ENCODE data around the gene C16orf54. TPM values are rescaled to one million over a fixed set of nuclear protein-coding genes. Genes with fewer than 3 reads are reported as not detected.
"Not testable (repeated sequence)": the region's sequence is repeated elsewhere in the genome, so short reads cannot be mapped to it uniquely, and the experiment has no call there.

Gene C16orf54
- total and polyA plus RNA-seq, 2 experiments from 2014 or later = 3.2 TPM; not detected in 1

GRCh38 chr16:29772330-29772729, 26.5 kb upstream of the C16orf54 start:
- H3F3A ChIP-seq (replicated peaks; ENCODE audit: low read depth); H3K36me3 ChIP-seq (ENCODE audit: insufficient read depth); H3K27ac Mint-ChIP-seq; H3K36me3 Mint-ChIP-seq (ENCODE audit: low read depth); DNase-seq (ENCODE audit: low spot score); H3K79me2 ChIP-seq (replicated peaks; ENCODE audit: insufficient read depth); H3K9me2 ChIP-seq (ENCODE audit: insufficient read depth); H3K4me1 Mint-ChIP-seq; H3K4me3 Mint-ChIP-seq; H3K27me3 Mint-ChIP-seq (ENCODE audit: insufficient read depth, low read depth, poor library complexity); H3K4me2 ChIP-seq; H3K4me1 ChIP-seq (ENCODE audit: insufficient read depth); H3K27ac ChIP-seq (ENCODE audit: low read depth); ATAC-seq; H3K4me3 ChIP-seq; H4K20me1 ChIP-seq (replicated peaks; ENCODE audit: insufficient read depth); H3K9me3 Mint-ChIP-seq; H3K27me3 ChIP-seq (ENCODE audit: insufficient read depth): not testable (repeated sequence)
- H2AFZ ChIP-seq = peak overlapping the region; percentile 76

- no peaks in the 10 kb centered on the region for H3K79me2 ChIP-seq (replicated peaks; ENCODE audit: insufficient read depth)
- H2AFZ ChIP-seq = peak overlapping the region; percentile 23; the same call in 1 of the 2 replicates
- H3F3A ChIP-seq (replicated peaks; ENCODE audit: low read depth) = no peaks in the 10 kb centered on the region
- no peaks in the 10 kb centered on the region for H3K4me1 ChIP-seq (ENCODE audit: insufficient read depth)
- no peaks in the 10 kb centered on the region for H4K20me1 ChIP-seq (replicated peaks; ENCODE audit: insufficient read depth)
- Mint-ChIP-seq H3K36me3 (ENCODE audit: low read depth) (no peaks in the 10 kb centered on the region), H3K4me3 (no peak overlapping the region), H3K27ac (no peak overlapping the region), H3K27me3 (ENCODE audit: insufficient read depth, low read depth, poor library complexity) (peaks cover 7% of the 10 kb centered on the region), H3K9me3 (no peaks in the 10 kb centered on the region; the same call in 2 of the 3 replicates), H3K4me1 (peaks cover 6% of the 10 kb centered on the region; the same call in 1 of the 3 replicates)
- H3K4me3 ChIP-seq = no peak overlapping the region
- no peaks in the 10 kb centered on the region for H3K36me3 ChIP-seq (ENCODE audit: insufficient read depth)
- no peak for ATAC-seq
- DNase-seq (ENCODE audit: low spot score) = no peak
- H3K27me3 ChIP-seq (ENCODE audit: insufficient read depth) = no peaks in the 10 kb centered on the region
- H3K27ac ChIP-seq (ENCODE audit: low read depth) = no peak overlapping the region
- H3K4me2 ChIP-seq = no peak overlapping the region
- H3K9me2 ChIP-seq (ENCODE audit: insufficient read depth) = no peaks in the 10 kb centered on the region
- no peak for TF ChIP-seq EZH2 (IDR thresholded peaks at IDR 0.05; ENCODE audit: low read depth, unreplicated experiment)
- no peak for TF ChIP-seq STAT1 (IDR thresholded peaks at IDR 0.05; ENCODE audit: unreplicated experiment)
- no peak for TF ChIP-seq NANOG (IDR thresholded peaks at IDR 0.05; ENCODE audit: borderline replicate concordance)
- TF ChIP-seq REST (IDR thresholded peaks at IDR 0.05; ENCODE audit: unreplicated experiment) = no peak
- no peak for TF ChIP-seq CTCF (conservative IDR thresholded peaks at IDR 0.05; ENCODE audit: low read depth in 2 of 2)
- no peak for TF ChIP-seq POLR2AphosphoS5 (IDR thresholded peaks at IDR 0.05; ENCODE audit: low read depth)
- TF ChIP-seq ETS1 (IDR thresholded peaks at IDR 0.05) = no peak
- no peak for TF ChIP-seq ZNF331 (CRISPR knock-in tag; IDR thresholded peaks at IDR 0.05; ENCODE audit: low read depth)
- no peak for TF ChIP-seq CREB1 (CRISPR knock-in tag; IDR thresholded peaks at IDR 0.05; ENCODE audit: low read depth)
- no peak for TF ChIP-seq ZNF114 (CRISPR knock-in tag; IDR thresholded peaks at IDR 0.05)
- TF ChIP-seq EZH2phosphoT487 (IDR thresholded peaks at IDR 0.05; ENCODE audit: unreplicated experiment) = no peak
- TF ChIP-seq JUNB (IDR thresholded peaks at IDR 0.05; ENCODE audit: unreplicated experiment) = no peak
These were observed 24.6 kb upstream of the C16orf54 start for GRCh38 chr16:29770250-29770929.

Measured in GM23338 (cell line).